ENCODE results near the gene DOCK10. TPM values are rescaled to one million over a fixed set of nuclear protein-coding genes. Genes with fewer than 3 reads are reported as not detected.

The DOCK10 gene
- polyA plus RNA-seq, 1 donor (not counting 4 experiments of a cell fraction or from before 2014, with no cell fraction given): 2.5 TPM

DNA sequence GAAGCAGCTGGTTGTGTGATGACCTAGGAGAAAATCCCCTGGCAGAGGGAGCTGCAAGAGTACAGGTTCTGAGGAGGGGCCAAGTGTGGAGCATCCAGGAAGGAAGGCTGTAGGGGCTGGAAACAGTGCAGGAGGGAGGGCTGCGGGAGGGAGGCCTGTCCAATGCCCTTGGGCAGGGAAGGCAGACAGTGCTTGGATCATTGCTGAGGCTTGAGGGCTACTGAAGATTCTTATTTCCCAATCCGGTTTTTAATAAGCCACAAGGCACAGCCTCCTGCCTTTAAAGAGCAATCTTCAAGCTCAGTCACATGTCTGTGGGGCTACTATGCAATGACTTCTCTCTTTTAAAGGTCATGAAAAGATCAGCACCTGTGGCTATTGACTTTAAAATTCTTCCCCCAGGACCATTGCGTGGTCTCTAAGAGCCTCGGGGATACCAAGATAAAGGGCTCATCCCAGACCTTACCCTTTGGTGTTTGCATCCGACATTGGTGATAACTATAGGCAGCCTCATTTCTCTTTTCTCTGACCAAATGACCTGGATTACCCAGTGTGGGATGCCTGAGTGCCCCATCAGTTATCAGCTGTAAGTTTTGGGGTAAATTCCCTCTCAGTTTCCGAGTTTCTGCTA lies 149.6 kb downstream of the DOCK10 start:
- Histone ChIP-seq H3K4me3 (ENCODE audit: control insufficient read depth in 2 of 3, extremely low read depth in 1 of 3, insufficient read depth in 2 of 3, low read depth in 1 of 3, low read length in 3 of 3) (no peak overlapping the region), H2AFZ (ENCODE audit: control insufficient read depth, low read length) (no peak overlapping the region), H3K4me1 (ENCODE audit: control insufficient read depth, extremely low read depth, insufficient read depth, low read length) (peaks cover 3% of the 10 kb centered on the region), H3K9ac (ENCODE audit: control insufficient read depth, extremely low read depth, insufficient read depth, low read length) (no peak overlapping the region), H3K9me1 (ENCODE audit: control insufficient read depth, extremely low read depth, insufficient read depth, low read length) (no peaks in the 10 kb centered on the region), H3K4me2 (ENCODE audit: control insufficient read depth, extremely low read depth, insufficient read depth, low read depth, low read length) (no peak overlapping the region), H3K27me3 (ENCODE audit: control insufficient read depth, extremely low read depth, insufficient read depth, low read length) (no peaks in the 10 kb centered on the region), H3K36me3 (ENCODE audit: control insufficient read depth in 2 of 2, extremely low read depth in 1 of 2, insufficient read depth in 2 of 2, low read length in 2 of 2) (no peaks in the 10 kb centered on the region), H3K79me2 (ENCODE audit: control insufficient read depth, insufficient read depth, low read length) (no peaks in the 10 kb centered on the region), H4K20me1 (ENCODE audit: control insufficient read depth, extremely low read depth, insufficient read depth, low read length) (no peaks in the 10 kb centered on the region), H3K27ac (ENCODE audit: control insufficient read depth, insufficient read depth, low read length) (no peak overlapping the region), H3K9me3 (ENCODE audit: control insufficient read depth, low read depth, low read length) (no peaks in the 10 kb centered on the region)
- FAIRE-seq (no peak), DNase-seq (ENCODE audit: low read depth, low spot score) (no peak)
- dilution Hi-C loops (cut with MboI; ENCODE audit: extremely low pct_ligation_motif_present, low sequenced_read_pairs): no loop called here
- TF ChIP-seq, protein P1, sequence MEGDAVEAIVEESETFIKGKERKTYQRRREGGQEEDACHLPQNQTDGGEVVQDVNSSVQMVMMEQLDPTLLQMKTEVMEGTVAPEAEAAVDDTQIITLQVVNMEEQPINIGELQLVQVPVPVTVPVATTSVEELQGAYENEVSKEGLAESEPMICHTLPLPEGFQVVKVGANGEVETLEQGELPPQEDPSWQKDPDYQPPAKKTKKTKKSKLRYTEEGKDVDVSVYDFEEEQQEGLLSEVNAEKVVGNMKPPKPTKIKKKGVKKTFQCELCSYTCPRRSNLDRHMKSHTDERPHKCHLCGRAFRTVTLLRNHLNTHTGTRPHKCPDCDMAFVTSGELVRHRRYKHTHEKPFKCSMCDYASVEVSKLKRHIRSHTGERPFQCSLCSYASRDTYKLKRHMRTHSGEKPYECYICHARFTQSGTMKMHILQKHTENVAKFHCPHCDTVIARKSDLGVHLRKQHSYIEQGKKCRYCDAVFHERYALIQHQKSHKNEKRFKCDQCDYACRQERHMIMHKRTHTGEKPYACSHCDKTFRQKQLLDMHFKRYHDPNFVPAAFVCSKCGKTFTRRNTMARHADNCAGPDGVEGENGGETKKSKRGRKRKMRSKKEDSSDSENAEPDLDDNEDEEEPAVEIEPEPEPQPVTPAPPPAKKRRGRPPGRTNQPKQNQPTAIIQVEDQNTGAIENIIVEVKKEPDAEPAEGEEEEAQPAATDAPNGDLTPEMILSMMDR (optimal IDR thresholded peaks at IDR 0.05 in 1 of 3, IDR thresholded peaks at IDR 0.05 in 1 of 3, conservative IDR thresholded peaks at IDR 0.05 in 1 of 3; ENCODE audit: extremely low read depth in 1 of 3, insufficient read depth in 2 of 3, low read length in 3 of 3): no peak
- no peak for TF ChIP-seq EZH2 (IDR thresholded peaks at IDR 0.05; ENCODE audit: low read length)

DNA sequence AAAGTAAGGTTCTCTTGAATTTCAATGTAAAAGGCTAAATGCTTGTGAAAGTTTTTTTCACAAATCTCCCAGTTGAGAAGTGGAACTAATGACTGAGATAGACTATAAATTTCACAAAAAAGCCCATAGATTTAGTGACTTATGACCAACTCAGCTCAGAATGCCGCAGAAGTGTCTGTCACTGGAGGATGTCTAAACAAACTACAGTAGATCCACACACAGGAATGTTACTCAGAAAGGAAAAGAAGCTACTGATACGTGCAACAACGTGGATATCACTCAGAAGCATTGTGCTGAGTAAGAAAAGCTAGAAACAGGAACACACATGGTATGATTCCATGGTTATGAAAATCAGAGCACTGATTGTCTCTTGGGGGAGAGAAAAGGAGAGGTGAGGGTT lies 151.9 kb downstream of the DOCK10 start:
- Histone ChIP-seq H3K9me1 (ENCODE audit: control insufficient read depth, extremely low read depth, insufficient read depth, low read length) (no peaks in the 10 kb centered on the region), H3K9ac (ENCODE audit: control insufficient read depth, extremely low read depth, insufficient read depth, low read length) (no peak overlapping the region), H3K27ac (ENCODE audit: control insufficient read depth, insufficient read depth, low read length) (no peak overlapping the region), H3K4me1 (ENCODE audit: control insufficient read depth, extremely low read depth, insufficient read depth, low read length) (peaks cover 7% of the 10 kb centered on the region), H4K20me1 (ENCODE audit: control insufficient read depth, extremely low read depth, insufficient read depth, low read length) (no peaks in the 10 kb centered on the region), H3K79me2 (ENCODE audit: control insufficient read depth, insufficient read depth, low read length) (no peaks in the 10 kb centered on the region), H3K27me3 (ENCODE audit: control insufficient read depth, extremely low read depth, insufficient read depth, low read length) (no peaks in the 10 kb centered on the region), H3K36me3 (ENCODE audit: control insufficient read depth in 2 of 2, extremely low read depth in 1 of 2, insufficient read depth in 2 of 2, low read length in 2 of 2) (no peaks in the 10 kb centered on the region), H3K4me2 (ENCODE audit: control insufficient read depth, extremely low read depth, insufficient read depth, low read depth, low read length) (no peak overlapping the region), H3K4me3 (ENCODE audit: control insufficient read depth in 2 of 3, extremely low read depth in 1 of 3, insufficient read depth in 2 of 3, low read depth in 1 of 3, low read length in 3 of 3) (no peak overlapping the region), H3K9me3 (ENCODE audit: control insufficient read depth, low read depth, low read length) (no peaks in the 10 kb centered on the region), H2AFZ (ENCODE audit: control insufficient read depth, low read length) (no peak overlapping the region)
- no peak for FAIRE-seq
- DNase-seq (ENCODE audit: low read depth, low spot score): no peak
- no peak for TF ChIP-seq EZH2 (IDR thresholded peaks at IDR 0.05; ENCODE audit: low read length)
- TF ChIP-seq, protein P1 (optimal IDR thresholded peaks at IDR 0.05 in 1 of 3, IDR thresholded peaks at IDR 0.05 in 1 of 3, conservative IDR thresholded peaks at IDR 0.05 in 1 of 3; ENCODE audit: extremely low read depth in 1 of 3, insufficient read depth in 2 of 3, low read length in 3 of 3): no peak
- dilution Hi-C loops (cut with MboI; ENCODE audit: extremely low pct_ligation_motif_present, low sequenced_read_pairs): no loop called here
